ENCODE results near the gene P2RX2.

DNA sequence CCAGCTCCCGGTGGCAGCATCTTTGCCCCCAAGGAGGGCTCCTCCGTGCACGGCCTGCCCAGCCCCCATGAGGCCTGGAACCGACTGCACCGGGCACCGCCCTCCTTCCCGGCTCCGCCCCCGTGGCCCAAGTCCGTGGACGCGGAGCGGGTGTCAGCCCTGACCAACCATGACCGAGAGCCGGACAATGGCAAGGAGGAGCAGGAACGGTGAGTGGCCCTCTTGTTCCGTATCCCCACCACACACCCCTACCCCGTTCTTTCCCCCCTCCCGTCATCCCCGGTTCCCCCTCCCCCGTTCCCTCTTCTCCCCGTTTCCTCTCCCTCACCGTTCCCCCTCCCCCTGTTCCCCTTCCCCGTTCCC, 36.5 kb upstream of the P2RX2 start:
- TF ChIP-seq CTCF (IDR thresholded peaks at IDR 0.05; ENCODE audit: low read depth, low read length, poor library complexity, severe bottlenecking) = no peak
- TF ChIP-seq EZH2phosphoT487 (IDR thresholded peaks at IDR 0.05; ENCODE audit: borderline replicate concordance, low read length) = no peak
